ENCODE results near the gene FASN. TPM values are rescaled to one million over a fixed set of nuclear protein-coding genes. Genes with fewer than 3 reads are reported as not detected.

Gene FASN
- total RNA-seq, 1 experiment from 2014 or later, result 433 TPM

- Histone ChIP-seq H2BK5ac (ENCODE audit: insufficient read length, low read length) (no peak overlapping the region), H3K27me3 (ENCODE audit: insufficient read depth, low read length) (no peaks in the 10 kb centered on the region), H3K27ac (ENCODE audit: insufficient read length, low read depth, low read length) (no peak overlapping the region), H3K23ac (ENCODE audit: insufficient read length, low read depth, low read length) (no peak overlapping the region), H3K56ac (ENCODE audit: insufficient read length, low read depth, low read length) (no peak overlapping the region), H2BK120ac (ENCODE audit: low read depth, low read length, poor library complexity, severe bottlenecking) (no peak overlapping the region), H2BK20ac (ENCODE audit: low read depth, low read length, poor library complexity, severe bottlenecking) (no peak overlapping the region), H4K91ac (ENCODE audit: insufficient read length, low read depth, low read length) (no peak overlapping the region), H4K5ac (ENCODE audit: insufficient read length, low read depth, low read length) (no peak overlapping the region), H3K79me2 (ENCODE audit: insufficient read depth, low read length) (no peaks in the 10 kb centered on the region), H4K20me1 (ENCODE audit: control insufficient read depth, insufficient read depth, insufficient read length) (no peaks in the 10 kb centered on the region), H3K4me2 (ENCODE audit: insufficient read depth, insufficient read length, low read length) (no peak overlapping the region), H2BK15ac (ENCODE audit: low read depth, low read length) (no peak overlapping the region), H2AFZ (ENCODE audit: low read length) (no peak overlapping the region), H4K8ac (replicated peaks; ENCODE audit: insufficient read length, low read depth, low read length) (no peak overlapping the region), H3K4me1 (ENCODE audit: insufficient read depth, low read length) (no peaks in the 10 kb centered on the region; the same call in 1 of the 2 replicates), H3K9ac (ENCODE audit: extremely low read depth, insufficient read length, low read length) (no peak overlapping the region), H3K4ac (ENCODE audit: low read depth, low read length) (no peak overlapping the region), H2AK5ac (ENCODE audit: insufficient read length, low read length) (no peak overlapping the region), H3K79me1 (ENCODE audit: insufficient read depth, low read depth, low read length, poor library complexity, severe bottlenecking) (no peaks in the 10 kb centered on the region), H3K23me2 (ENCODE audit: insufficient read length, low read depth, low read length, poor library complexity, severe bottlenecking) (no peaks in the 10 kb centered on the region), H2BK12ac (ENCODE audit: insufficient read length, low read depth, low read length) (no peak overlapping the region), H3T11ph (ENCODE audit: low read length) (no peak overlapping the region), H3K18ac (ENCODE audit: insufficient read length, low read depth, low read length) (no peak overlapping the region), H3K9me3 (ENCODE audit: control insufficient read depth, low read depth, low read length) (no peaks in the 10 kb centered on the region), H3K14ac (ENCODE audit: insufficient read depth, low read length) (no peak overlapping the region)
- no peak for TF ChIP-seq CTCF (conservative IDR thresholded peaks at IDR 0.05)
- Mint-ChIP-seq H3K36me3 (ENCODE audit: insufficient read depth in 1 of 3, low read depth in 3 of 3) (peaks cover 4 to 13% (median 9%) of the 10 kb centered on the region in 3 experiments; a peak in 6 of 7 replicates), H3K9me3 (no peaks in the 10 kb centered on the region; a peak in 2 of 5 replicates), H3K27me3 (ENCODE audit: low read depth) (peaks cover 10% of the 10 kb centered on the region), H3K4me3 (peak overlapping the region in 1 of 2 experiments; percentile 39; a peak in 1 of 5 replicates), H3K4me1 (peaks cover 24 to 29% of the 10 kb centered on the region in 2 experiments), H3K27ac (no peak overlapping the region; a peak in 1 of 7 replicates)
- no peak for DNase-seq
- WGBS (ENCODE audit: extremely low coverage, insufficient read length, low lambda C conversion rate), result no CpG with 5 or more reads among the region's 9 CpGs
Observed at GRCh38 chr17:82042649-82043048, 55.4 kb downstream of the FASN start.

Data from H9 (cell line).